ENCODE results near the gene BEX3.
A peak's percentile ranks its signal among the peaks of the same experiment; 100 is the strongest.

The BEX3 gene

DNA sequence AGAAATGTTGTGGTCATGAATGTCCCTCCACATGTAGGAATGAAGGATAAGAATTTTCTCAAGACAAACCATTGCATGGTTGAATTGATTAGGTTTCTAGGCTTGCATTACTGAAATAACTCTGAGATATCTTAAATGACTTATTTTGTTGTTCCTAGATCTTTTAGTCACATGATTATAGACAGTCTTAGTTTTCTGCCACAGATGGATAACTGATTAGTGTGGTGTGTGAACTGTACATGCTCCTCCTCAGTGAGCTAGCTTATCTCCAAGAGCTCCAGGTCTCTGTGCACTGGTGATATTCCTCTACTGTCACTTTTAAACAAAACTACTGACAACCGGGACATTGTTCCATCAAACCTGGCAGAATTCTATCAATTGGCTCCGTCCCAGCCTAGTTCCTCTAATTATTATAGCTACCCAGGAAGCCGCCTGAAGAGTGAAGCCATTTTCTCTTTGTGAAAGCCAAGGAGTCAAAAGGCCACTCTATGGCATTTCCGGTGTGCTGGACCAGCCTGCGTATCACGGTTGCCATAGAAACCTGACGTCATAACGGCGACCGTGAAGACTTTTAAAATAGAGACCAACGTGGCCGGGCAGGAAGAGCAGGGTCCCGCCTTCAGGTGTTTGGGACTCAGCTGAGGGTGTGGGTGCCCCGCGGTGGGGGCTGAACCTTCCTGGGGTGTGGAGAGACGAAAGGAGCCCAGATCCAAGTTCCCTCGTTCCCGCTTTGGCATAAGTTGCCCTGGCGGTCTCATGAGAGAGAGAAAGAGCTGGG, 28.1 kb downstream of the BEX3 start:
- Histone ChIP-seq H3K4me2 (ENCODE audit: low read length) (peak overlapping the region; percentile 73), H3K4me3 (ENCODE audit: low read length) (peak overlapping the region; percentile 77)

DNA sequence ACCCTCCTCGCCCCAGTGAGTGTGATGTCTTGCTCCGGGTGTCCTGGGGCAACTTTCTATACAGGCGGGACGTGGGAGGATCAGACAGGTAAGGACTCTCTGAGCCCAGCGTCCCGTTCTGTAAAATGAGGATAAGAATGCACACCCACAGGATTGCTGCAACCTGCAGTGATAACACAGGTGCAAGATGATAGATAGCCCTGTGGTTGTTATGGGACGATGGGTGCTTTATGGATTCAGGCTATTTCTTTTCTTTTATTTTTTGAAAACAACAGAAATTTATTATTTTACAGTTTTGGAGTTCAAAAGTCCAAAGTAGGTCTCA, 28.6 kb downstream of the BEX3 start:
- TF ChIP-seq, protein P1, sequence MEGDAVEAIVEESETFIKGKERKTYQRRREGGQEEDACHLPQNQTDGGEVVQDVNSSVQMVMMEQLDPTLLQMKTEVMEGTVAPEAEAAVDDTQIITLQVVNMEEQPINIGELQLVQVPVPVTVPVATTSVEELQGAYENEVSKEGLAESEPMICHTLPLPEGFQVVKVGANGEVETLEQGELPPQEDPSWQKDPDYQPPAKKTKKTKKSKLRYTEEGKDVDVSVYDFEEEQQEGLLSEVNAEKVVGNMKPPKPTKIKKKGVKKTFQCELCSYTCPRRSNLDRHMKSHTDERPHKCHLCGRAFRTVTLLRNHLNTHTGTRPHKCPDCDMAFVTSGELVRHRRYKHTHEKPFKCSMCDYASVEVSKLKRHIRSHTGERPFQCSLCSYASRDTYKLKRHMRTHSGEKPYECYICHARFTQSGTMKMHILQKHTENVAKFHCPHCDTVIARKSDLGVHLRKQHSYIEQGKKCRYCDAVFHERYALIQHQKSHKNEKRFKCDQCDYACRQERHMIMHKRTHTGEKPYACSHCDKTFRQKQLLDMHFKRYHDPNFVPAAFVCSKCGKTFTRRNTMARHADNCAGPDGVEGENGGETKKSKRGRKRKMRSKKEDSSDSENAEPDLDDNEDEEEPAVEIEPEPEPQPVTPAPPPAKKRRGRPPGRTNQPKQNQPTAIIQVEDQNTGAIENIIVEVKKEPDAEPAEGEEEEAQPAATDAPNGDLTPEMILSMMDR (IDR thresholded peaks at IDR 0.05; ENCODE audit: low read depth, low read length, poor library complexity, severe bottlenecking): no peak
- no peak for TF ChIP-seq EZH2phosphoT487 (IDR thresholded peaks at IDR 0.05; ENCODE audit: borderline replicate concordance, low read length)
- no peaks in the 10 kb centered on the region for H3F3A ChIP-seq (ENCODE audit: control insufficient read depth, insufficient read depth)
- no peaks in the 10 kb centered on the region for H3K27me3 ChIP-seq (ENCODE audit: control insufficient read depth, low read length)
- H3K4me1 ChIP-seq (ENCODE audit: control insufficient read depth, low read length): peaks cover 8% of the 10 kb centered on the region
- H3K9me2 ChIP-seq (replicated peaks; ENCODE audit: control insufficient read depth, low read length): no peaks in the 10 kb centered on the region
- H3K9me3 ChIP-seq (ENCODE audit: control insufficient read depth, insufficient read depth, low read length): no peaks in the 10 kb centered on the region
- H3K27ac ChIP-seq (ENCODE audit: low read depth, low read length): no peak overlapping the region
- no peaks in the 10 kb centered on the region for H3K36me3 ChIP-seq (ENCODE audit: control insufficient read depth, low read length)
- H3K4me3 ChIP-seq (ENCODE audit: low read length): peak overlapping the region; percentile 77
- H4K20me1 ChIP-seq (ENCODE audit: control insufficient read depth, insufficient read depth, low read depth, low read length): no peaks in the 10 kb centered on the region
- no peaks in the 10 kb centered on the region for H3K79me2 ChIP-seq (ENCODE audit: control insufficient read depth, low read length)
- H3K4me2 ChIP-seq (ENCODE audit: low read length): peak overlapping the region; percentile 73

More for the DNA sequence above, 28.1 kb downstream of the BEX3 start:
- Histone ChIP-seq H3K9me3 (ENCODE audit: control insufficient read depth, insufficient read depth, low read length) (no peaks in the 10 kb centered on the region), H3K27ac (ENCODE audit: low read depth, low read length) (no peak overlapping the region), H3K36me3 (ENCODE audit: control insufficient read depth, low read length) (no peaks in the 10 kb centered on the region), H3K4me1 (ENCODE audit: control insufficient read depth, low read length) (peaks cover 8% of the 10 kb centered on the region), H3K9me2 (replicated peaks; ENCODE audit: control insufficient read depth, low read length) (no peaks in the 10 kb centered on the region), H3F3A (ENCODE audit: control insufficient read depth, insufficient read depth) (no peaks in the 10 kb centered on the region), H4K20me1 (ENCODE audit: control insufficient read depth, insufficient read depth, low read depth, low read length) (no peaks in the 10 kb centered on the region), H3K79me2 (ENCODE audit: control insufficient read depth, low read length) (no peaks in the 10 kb centered on the region), H3K27me3 (ENCODE audit: control insufficient read depth, low read length) (no peaks in the 10 kb centered on the region)
- TF ChIP-seq EZH2phosphoT487 (IDR thresholded peaks at IDR 0.05; ENCODE audit: borderline replicate concordance, low read length): no peak
- TF ChIP-seq, protein P1 (IDR thresholded peaks at IDR 0.05; ENCODE audit: low read depth, low read length, poor library complexity, severe bottlenecking): no peak

DNA sequence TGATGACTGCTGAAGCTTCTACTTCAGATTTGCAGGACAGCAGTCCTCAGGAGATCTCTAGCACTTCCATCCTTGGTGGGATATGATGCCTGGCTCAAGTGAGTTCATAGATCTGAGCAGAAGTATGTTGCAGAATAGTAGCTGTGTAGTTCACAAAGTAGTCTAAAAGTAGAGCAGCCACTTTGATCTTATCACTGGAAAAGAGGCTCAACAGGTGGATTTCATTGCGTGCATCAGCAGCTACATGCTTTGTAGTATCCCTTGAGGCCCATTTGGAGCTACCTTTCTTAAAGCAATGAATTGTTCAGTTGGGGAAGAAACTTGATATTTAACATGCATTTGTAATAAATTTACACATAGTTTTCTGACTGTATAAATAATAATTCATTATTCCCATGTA, 29.9 kb downstream of the BEX3 start:
- Histone ChIP-seq H3K27ac (ENCODE audit: low read depth, low read length) (no peak overlapping the region), H3K27me3 (ENCODE audit: control insufficient read depth, low read length) (no peaks in the 10 kb centered on the region), H4K20me1 (ENCODE audit: control insufficient read depth, insufficient read depth, low read depth, low read length) (no peaks in the 10 kb centered on the region), H3K79me2 (ENCODE audit: control insufficient read depth, low read length) (no peaks in the 10 kb centered on the region), H3K4me2 (ENCODE audit: low read length) (peak overlapping the region; percentile 73; the same call in 1 of the 2 replicates), H3K9me2 (replicated peaks; ENCODE audit: control insufficient read depth, low read length) (no peaks in the 10 kb centered on the region), H3K4me3 (ENCODE audit: low read length) (no peak overlapping the region), H3K36me3 (ENCODE audit: control insufficient read depth, low read length) (no peaks in the 10 kb centered on the region), H3K4me1 (ENCODE audit: control insufficient read depth, low read length) (peaks cover 8% of the 10 kb centered on the region), H3F3A (ENCODE audit: control insufficient read depth, insufficient read depth) (no peaks in the 10 kb centered on the region), H3K9me3 (ENCODE audit: control insufficient read depth, insufficient read depth, low read length) (no peaks in the 10 kb centered on the region)
- no peak for TF ChIP-seq EZH2phosphoT487 (IDR thresholded peaks at IDR 0.05; ENCODE audit: borderline replicate concordance, low read length)
- TF ChIP-seq, protein P1 (IDR thresholded peaks at IDR 0.05; ENCODE audit: low read depth, low read length, poor library complexity, severe bottlenecking): no peak
